H1 (cell line): ENCODE results near the gene PRLHR. TPM values are rescaled to one million over a fixed set of nuclear protein-coding genes. Genes with fewer than 3 reads are reported as not detected.
A peak's percentile ranks its signal among the peaks of the same experiment; 100 is the strongest.

ENCODE experiments used
- CTCF ChIA-PET: fragments of 300-600 bp; sonication (Branson Sonifier 250); formaldehyde crosslinking; loops from one replicate; lab custom pipeline; 2021; ENCODE audit not compliant: partially characterized antibody; lab: Charles Lee
- POLR2A ChIA-PET: fragments of 300-600 bp; sonication (Branson Sonifier 250); formaldehyde crosslinking; loops from one replicate; lab custom pipeline; 2021; ENCODE audit warnings: inconsistent platforms; ENCODE audit not compliant: partially characterized antibody; lab: Charles Lee
- DNase-seq, 2 experiments: peaks; one replicate each; pipeline versions ENCODE4 v3.0.0 to v3.0.0-alpha.2; 2010 to 2022; ENCODE audit warnings: low spot score in 2 of 2, low read depth in 1 of 2, mixed read lengths in 1 of 2
- FAIRE-seq: peaks from 2 replicates; lab custom pipeline; 2011; peaks lifted over from hg19 to GRCh38; lab: Jason Lieb, UNC
- H2AFZ ChIP-seq: 2 replicates; pipeline ENCODE4 v1.8.1; 2012; ENCODE audit warnings: low read length, inconsistent platforms
- H2AK5ac ChIP-seq: 2 replicates; pipeline ENCODE4 v1.6.1; 2013; ENCODE audit warnings: low read depth, low read length
- H2BK120ac ChIP-seq: replicated peaks from 2 replicates; pipeline ENCODE3; 2013; ENCODE audit warnings: low read depth, low read length, inconsistent platforms
- H2BK12ac ChIP-seq: 2 replicates; pipeline ENCODE4 v1.6.1; 2013; ENCODE audit warnings: low read depth, low read length
- H2BK15ac ChIP-seq: 2 replicates; pipeline ENCODE4 v1.6.1; 2013; ENCODE audit warnings: low read length
- H2BK20ac ChIP-seq: 2 replicates; pipeline ENCODE4 v1.6.1; 2013; ENCODE audit warnings: low read length
- H2BK5ac ChIP-seq: 2 replicates; pipeline ENCODE4 v1.6.1; 2013; ENCODE audit warnings: low read depth, low read length
- H3K14ac ChIP-seq: 2 replicates; pipeline ENCODE4 v1.6.1; 2013; ENCODE audit warnings: inconsistent platforms; ENCODE audit not compliant: insufficient read length
- H3K18ac ChIP-seq: 2 replicates; pipeline ENCODE4 v1.6.1; 2013; ENCODE audit warnings: low read length; ENCODE audit errors: extremely low read depth
- H3K23ac ChIP-seq: 2 replicates; pipeline ENCODE4 v1.6.1; 2013; ENCODE audit warnings: inconsistent platforms; ENCODE audit not compliant: insufficient read length
- H3K23me2 ChIP-seq: 2 replicates; pipeline ENCODE4 v1.6.1; 2013; ENCODE audit warnings: low read depth, low read length
- H3K27ac ChIP-seq: 2 replicates; pipeline ENCODE4 v1.6.1; 2011; ENCODE audit warnings: low read depth, low read length, inconsistent platforms
- H3K27me3 ChIP-seq, 4 experiments: replicated peaks in 1 of 4; 1 replicate in 1 of 4; 2 replicates in 3 of 4; pipeline versions ENCODE4 v1.6.1 to v1.8.1; 2011 to 2013; ENCODE audit warnings: low read length in 3 of 4, mild to moderate bottlenecking in 3 of 4, inconsistent platforms in 2 of 4, mixed read lengths in 2 of 4, moderate library complexity in 1 of 4; ENCODE audit not compliant: control insufficient read depth in 3 of 4, insufficient read depth in 3 of 4; ENCODE audit errors: extremely low read depth in 1 of 4
- H3K36me3 ChIP-seq, 4 experiments: 2 replicates each; pipeline versions ENCODE4 v1.6.1 to v1.8.1; 2011 to 2013; ENCODE audit warnings: mild to moderate bottlenecking in 4 of 4, low read length in 3 of 4, moderate library complexity in 2 of 4, control low read depth in 1 of 4, inconsistent platforms in 1 of 4; ENCODE audit not compliant: insufficient read depth in 4 of 4, control insufficient read depth in 2 of 4
- H3K4ac ChIP-seq: replicated peaks from 2 replicates; pipeline ENCODE3; 2013; ENCODE audit warnings: low read length, low read depth, mixed read lengths, inconsistent platforms; ENCODE audit not compliant: insufficient read length
- H3K4me1 ChIP-seq, 4 experiments: replicated peaks in 1 of 4; 1 replicate in 1 of 4; 2 replicates in 3 of 4; pipeline versions ENCODE4 v1.6.1 to v1.8.1; 2011 to 2013; ENCODE audit warnings: low read length in 3 of 4, inconsistent platforms in 2 of 4, mixed read lengths in 1 of 4; ENCODE audit not compliant: insufficient read depth in 4 of 4, control insufficient read depth in 3 of 4
- H3K4me2 ChIP-seq, 2 experiments: 2 replicates each; pipeline versions ENCODE4 v1.6.1 to v1.8.1; 2011 to 2013; ENCODE audit warnings: low read depth in 2 of 2, low read length in 2 of 2, control low read depth in 1 of 2, inconsistent platforms in 1 of 2, mild to moderate bottlenecking in 1 of 2; ENCODE audit not compliant: insufficient read depth in 1 of 2
- H3K4me3 ChIP-seq, 4 experiments: fragments of 200-600, 300-600 bp in 1 of 4; sonication (generic), shearing (Covaris generic), sonication (Bioruptor Twin) in 1 of 4; 2 replicates each; pipeline versions ENCODE4 v1.5.1 to v1.8.1; 2011 to 2016; ENCODE audit warnings: low read length in 4 of 4, low read depth in 3 of 4, control low read depth in 2 of 4, inconsistent platforms in 2 of 4, mild to moderate bottlenecking in 2 of 4, mixed read lengths in 1 of 4, moderate library complexity in 1 of 4; ENCODE audit not compliant: insufficient read depth in 2 of 4; ENCODE audit errors: extremely low read depth in 1 of 4
- H3K56ac ChIP-seq: replicated peaks from 2 replicates; pipeline ENCODE3; 2013; ENCODE audit warnings: low read depth, mild to moderate bottlenecking, mixed read lengths, low read length, inconsistent platforms; ENCODE audit not compliant: insufficient read length
- H3K79me1 ChIP-seq: 2 replicates; pipeline ENCODE4 v1.6.1; 2013; ENCODE audit warnings: low read depth, low read length, control low read depth
- H3K79me2 ChIP-seq, 2 experiments: 2 replicates each; pipeline versions ENCODE4 v1.6.1 to v1.8.1; 2012 to 2013; ENCODE audit warnings: low read length in 2 of 2, mild to moderate bottlenecking in 2 of 2, inconsistent platforms in 1 of 2; ENCODE audit not compliant: insufficient read depth in 2 of 2, control insufficient read depth in 1 of 2
- H3K9ac ChIP-seq, 4 experiments: replicated peaks in 1 of 4; 1 replicate in 1 of 4; 2 replicates in 3 of 4; pipeline versions ENCODE4 v1.6.1 to v1.8.1; 2011 to 2013; ENCODE audit warnings: low read depth in 3 of 4, low read length in 3 of 4, control low read depth in 2 of 4, mild to moderate bottlenecking in 2 of 4, moderate library complexity in 2 of 4, inconsistent platforms in 1 of 4; ENCODE audit errors: extremely low read depth in 1 of 4
- H3K9me3 ChIP-seq, 2 experiments: 2 replicates each; pipeline versions ENCODE4 v1.6.1 to v1.8.1; 2012 to 2013; ENCODE audit warnings: mild to moderate bottlenecking in 2 of 2, moderate library complexity in 2 of 2, control low read depth in 1 of 2, inconsistent platforms in 1 of 2, low read depth in 1 of 2, low read length in 1 of 2, mixed read lengths in 1 of 2; ENCODE audit not compliant: insufficient read depth in 2 of 2
- H4K20me1 ChIP-seq, 2 experiments: replicated peaks in 1 of 2; 2 replicates each; pipeline versions ENCODE3 to v1.8.1; 2011 to 2013; ENCODE audit warnings: inconsistent platforms in 2 of 2, low read length in 2 of 2, mild to moderate bottlenecking in 1 of 2; ENCODE audit not compliant: insufficient read depth in 2 of 2, control insufficient read depth in 1 of 2
- H4K5ac ChIP-seq: 2 replicates; pipeline ENCODE4 v1.6.1; 2013; ENCODE audit warnings: low read length, low read depth, mixed read lengths, inconsistent platforms; ENCODE audit not compliant: insufficient read length
- H4K8ac ChIP-seq: 2 replicates; pipeline ENCODE4 v1.8.0; 2013; ENCODE audit warnings: mild to moderate bottlenecking, moderate library complexity, low read length, inconsistent platforms; ENCODE audit not compliant: insufficient read depth; ENCODE audit errors: extremely low read depth
- H4K91ac ChIP-seq: replicated peaks from 2 replicates; pipeline ENCODE3; 2013; ENCODE audit warnings: low read length, mixed read lengths, inconsistent platforms; ENCODE audit not compliant: insufficient read length
- SIRT6 ChIP-seq: IDR thresholded peaks from one replicate; pipeline ENCODE4 v1.7.1; 2012; ENCODE audit warnings: low read length, inconsistent platforms
- WGBS, 2 experiments: shearing (Covaris generic) in 1 of 2; methylation state at CpG; one replicate each; pipeline versions ENCODE4 v1.1.6 to v1.1.7; 2013 to 2015; ENCODE audit warnings: low lambda C conversion rate in 2 of 2, mixed read lengths in 2 of 2, inconsistent platforms in 1 of 2, low coverage in 1 of 2, missing lambda C conversion rate in 1 of 2; ENCODE audit not compliant: insufficient replicate concordance in 2 of 2, insufficient coverage in 1 of 2, insufficient read length in 1 of 2; ENCODE audit errors: extremely low coverage in 1 of 2, missing lambda C conversion rate in 1 of 2; 5-methylcytosine and 5-hydroxymethylcytosine counted together
- polyA plus RNA-seq, 7 experiments: library from polyadenylated mRNA; depleted of rRNA in 3 of 7; stranded (reverse) in 5 of 7; unstranded in 2 of 7; fragments of >200 nt in 5 of 7; fragments of 200-250 nt in 2 of 7; gene quantifications; 1 replicate in 5 of 7; 2 replicates in 1 of 7; 4 replicates in 1 of 7; pipeline versions ENCODE4 v1.2.1 to v1.2.3, GENCODE V29; 2011 to 2013; ENCODE audit warnings: missing spikeins in 2 of 7, mixed read lengths in 2 of 7
- total RNA-seq: library from RNA; stranded (reverse); fragmentation: NEBNext Ultra II Directional; extraction: Animal tissue kit (Norgen Biotek cat#: 25700); gene quantifications from 2 replicates; pipeline ENCODE4 v1.2.1, GENCODE V29; 2021

The PRLHR gene
- total and polyA plus RNA-seq, 2 of the 8 experiments (the other 6 are each of a cell fraction or from before 2014, with no cell fraction given), result not detected

DNA sequence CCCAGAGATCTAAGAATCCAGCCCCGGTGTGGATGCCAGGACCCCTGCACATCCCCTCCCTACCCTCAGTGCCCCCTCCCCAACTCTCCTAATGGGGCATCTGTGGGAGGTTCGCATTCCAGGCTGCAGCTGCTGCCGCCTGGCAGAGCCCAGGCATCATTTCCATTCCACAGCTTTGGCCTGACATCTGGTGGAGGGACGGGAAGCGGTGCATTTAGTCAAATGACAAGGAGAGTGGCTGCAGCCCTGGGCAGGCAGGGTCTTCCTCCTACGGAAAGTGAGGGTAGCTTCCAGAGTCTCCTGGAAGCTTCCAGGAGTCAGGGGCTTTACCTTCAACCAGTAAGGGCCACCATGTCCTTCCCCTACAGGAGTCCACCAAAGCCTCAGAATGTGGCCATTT lies 30.8 kb downstream of the PRLHR start:
- FAIRE-seq (peak; percentile 32), DNase-seq (peak in 1 of 2 experiments; percentile 70)
- no peak overlapping the region for H2BK12ac ChIP-seq
- H2AFZ ChIP-seq, result peak overlapping the region; percentile 29; the same call in 1 of the 2 replicates
- H4K20me1 ChIP-seq, result no peaks in the 10 kb centered on the region
- H3K36me3 ChIP-seq, result no peaks in the 10 kb centered on the region
- H2BK120ac ChIP-seq, result no peak overlapping the region
- H3K18ac ChIP-seq, result no peak overlapping the region
- ChIA-PET CTCF (interaction anchor here (0.5 to 1.8 kb wide), 21 partner anchors 10 to 537 kb away, joined by 3 to 12 read pairs (median 4); no protein-coding TSS in a partner anchor), POLR2A (no interaction called here)
- H3K9me3 ChIP-seq, result peaks cover 0 to 7% of the 10 kb centered on the region in 2 experiments; a peak in 2 of 4 replicates
- H3K4me2 ChIP-seq, result no peak overlapping the region
- no peaks in the 10 kb centered on the region; a peak in 1 of 7 replicates for H3K27me3 ChIP-seq
- no peak overlapping the region for H4K5ac ChIP-seq
- H3K79me1 ChIP-seq, result no peaks in the 10 kb centered on the region
- no peak overlapping the region for H2AK5ac ChIP-seq
- H2BK5ac ChIP-seq, result no peak overlapping the region
- H3K79me2 ChIP-seq, result no peaks in the 10 kb centered on the region
- no peak overlapping the region for H3K56ac ChIP-seq
- 59% methylated on average over 6 of the region's 6 CpGs; no CpG with 5 or more reads in 1 of the 2 experiments for WGBS, 2 experiments
- H4K91ac ChIP-seq, result no peak overlapping the region
- no peak overlapping the region for H2BK20ac ChIP-seq
- H4K8ac ChIP-seq, result no peak overlapping the region; the same call in 1 of the 2 replicates
- H3K9ac ChIP-seq, result no peak overlapping the region
- H3K14ac ChIP-seq, result no peak overlapping the region
- H3K27ac ChIP-seq, result no peak overlapping the region
- no peak overlapping the region for H3K4me3 ChIP-seq
- H2BK15ac ChIP-seq, result peak overlapping the region; percentile 8; the same call in 1 of the 2 replicates
- H3K4ac ChIP-seq, result no peak overlapping the region
- peaks cover 0 to 7% (median 2%) of the 10 kb centered on the region in 4 experiments; a peak in 4 of 7 replicates for H3K4me1 ChIP-seq
- H3K23me2 ChIP-seq, result no peaks in the 10 kb centered on the region
- no peak overlapping the region for H3K23ac ChIP-seq
- TF ChIP-seq SIRT6, result no peak
